BLaER1 treated with 17β-estradiol and CSF1 and Interleukin-3, amounts not matched to agents 10 nM and 100 nM (cell line): ENCODE measurements around the gene S100B.

Experiments
- H3K27ac ChIP-seq, 11 experiments: shearing (Covaris generic); formaldehyde crosslinking; 2 replicates each; pipeline ENCODE4 v1.8.1; 2022
- H3K27me3 ChIP-seq, 11 experiments: shearing (Covaris generic); formaldehyde crosslinking; 2 replicates each; pipeline ENCODE4 v1.8.1; 2022
- H3K36me3 ChIP-seq, 11 experiments: shearing (Covaris generic); formaldehyde crosslinking; 2 replicates each; pipeline ENCODE4 v1.8.1; 2022
- H3K4me1 ChIP-seq, 10 experiments: shearing (Covaris generic); formaldehyde crosslinking; 2 replicates each; pipeline ENCODE4 v1.8.1; 2022
- H3K4me2 ChIP-seq, 11 experiments: shearing (Covaris generic); formaldehyde crosslinking; 2 replicates each; pipeline ENCODE4 v1.8.1; 2022
- H3K4me3 ChIP-seq, 10 experiments: shearing (Covaris generic); formaldehyde crosslinking; 2 replicates each; pipeline ENCODE4 v1.8.1; 2022
- H3K9ac ChIP-seq, 11 experiments: shearing (Covaris generic); formaldehyde crosslinking; 2 replicates each; pipeline ENCODE4 v1.8.1; 2022
- H3K9me3 ChIP-seq, 11 experiments: shearing (Covaris generic); formaldehyde crosslinking; replicated peaks in 1 of 11; 2 replicates each; pipeline ENCODE4 v1.8.1; 2022
- H4K20me1 ChIP-seq, 11 experiments: shearing (Covaris generic); formaldehyde crosslinking; 2 replicates each; pipeline ENCODE4 v1.8.1; 2022
- Cebpa-rat ChIP-seq, 11 experiments: shearing (Covaris generic); IDR thresholded peaks; 2 replicates each; pipeline ENCODE4 v1.8.1; 2022

S100B gene

GRCh38 chr21:46551636-46552241 is 53.1 kb downstream of the S100B start:
- Histone ChIP-seq H3K4me3 (no peak overlapping the region), H3K9ac (peak overlapping the region in 1 of 11 experiments; percentile 50; a peak in 2 of 22 replicates), H3K4me1 (peaks cover 0 to 28% (median 4%) of the 10 kb centered on the region in 10 experiments; a peak in 10 of 20 replicates), H4K20me1 (peaks cover 0 to 4% (median 0%) of the 10 kb centered on the region in 11 experiments; a peak in 4 of 22 replicates), H3K27ac (peak overlapping the region in 1 of 11 experiments; percentile 7; a peak in 1 of 22 replicates), H3K9me3 (peaks cover 0 to 12% (median 4%) of the 10 kb centered on the region in 11 experiments; a peak in 7 of 22 replicates), H3K4me2 (peak overlapping the region in 4 of 11 experiments; percentile 7 to 56 (median 17); a peak in 4 of 22 replicates), H3K36me3 (peaks cover 72 to 96% (median 88%) of the 10 kb centered on the region in 11 experiments), H3K27me3 (no peaks in the 10 kb centered on the region)
- no peak for TF ChIP-seq Cebpa-rat (IDR thresholded peaks at IDR 0.05)

GRCh38 chr21:46550116-46550941 is 54.6 kb downstream of the S100B start:
- peaks cover 78 to 96% (median 90%) of the 10 kb centered on the region in 11 experiments for H3K36me3 ChIP-seq
- H3K27ac ChIP-seq, result no peak overlapping the region

GRCh38 chr21:46549650-46550049 is 55.2 kb downstream of the S100B start:
- H4K20me1 ChIP-seq, result peaks cover 0 to 4% (median 0%) of the 10 kb centered on the region in 11 experiments; a peak in 2 of 22 replicates
- peaks cover 79 to 96% (median 91%) of the 10 kb centered on the region in 11 experiments for H3K36me3 ChIP-seq
- H3K27ac ChIP-seq, result no peak overlapping the region
- peak overlapping the region in 1 of 11 experiments; percentile 26; a peak in 1 of 22 replicates for H3K4me2 ChIP-seq
- H3K9ac ChIP-seq, result no peak overlapping the region
- TF ChIP-seq Cebpa-rat (IDR thresholded peaks at IDR 0.05), result no peak
- H3K4me3 ChIP-seq, result no peak overlapping the region
- H3K27me3 ChIP-seq, result no peaks in the 10 kb centered on the region
- H3K9me3 ChIP-seq, result peaks cover 0 to 12% (median 4%) of the 10 kb centered on the region in 11 experiments; a peak in 7 of 22 replicates
- H3K4me1 ChIP-seq, result peaks cover 0 to 28% (median 4%) of the 10 kb centered on the region in 10 experiments; a peak in 10 of 20 replicates

More at GRCh38 chr21:46550116-46550941, 54.6 kb downstream of the S100B start:
- H3K4me1 ChIP-seq, result peaks cover 0 to 28% (median 4%) of the 10 kb centered on the region in 10 experiments; a peak in 10 of 20 replicates
- H3K4me2 ChIP-seq, result 0 out of 22 replicates have a peak overlapping the region, but pooled peaks of 1 of the 11 experiments have one; percentile 8
- peaks cover 0 to 12% (median 4%) of the 10 kb centered on the region in 11 experiments; a peak in 7 of 22 replicates for H3K9me3 ChIP-seq
- H3K4me3 ChIP-seq, result no peak overlapping the region
- no peak for TF ChIP-seq Cebpa-rat (IDR thresholded peaks at IDR 0.05)
- H3K27me3 ChIP-seq, result no peaks in the 10 kb centered on the region
- H3K9ac ChIP-seq, result no peak overlapping the region
- H4K20me1 ChIP-seq, result peaks cover 0 to 4% (median 0%) of the 10 kb centered on the region in 11 experiments; a peak in 3 of 22 replicates
